Subcutaneous adipose tissue (tissue), 4 donors: ENCODE results near the gene ZC2HC1C. TPM values are rescaled to one million over a fixed set of nuclear protein-coding genes. Genes with fewer than 3 reads are reported as not detected.

Experiments used
- CTCF ChIP-seq: fragments of 450-650 bp; IDR thresholded peaks from one replicate; pipeline ENCODE4 v1.5.1; 2016; ENCODE audit warnings: low read depth, mild to moderate bottlenecking, control low read depth, antibody characterized with exemption, moderate library complexity
- small RNA-seq: library from RNA; depleted of rRNA; stranded (forward); fragments of <200 nt; gene quantifications from one replicate; pipeline ENCODE3, GENCODE V24; 2016
- total RNA-seq, 4 donors: library from RNA; depleted of rRNA; stranded (reverse); fragments of >200 nt; gene quantifications; one replicate each; pipeline ENCODE4 v1.1.0, GENCODE V29; 2016

ZC2HC1C gene
- total RNA-seq, 4 donors from 2014 or later, result 0.51 to 4.2 (median 1.6) TPM

- no peak for TF ChIP-seq CTCF
Observed at GRCh38 chr14:75125617-75126016, 56.2 kb downstream of the ZC2HC1C start.

GRCh38 chr14:75126121-75126544 is 56.7 kb downstream of the ZC2HC1C start:
- no peak for TF ChIP-seq CTCF

- no peak for TF ChIP-seq CTCF
Observed at GRCh38 chr14:75126679-75127473, 57.4 kb downstream of the ZC2HC1C start, which contains the start of gene NEK9. TSS of gene NEK9 (minus strand) at chr14:75127048. CDS start at chr14:75126921, 127 bp downstream.

GRCh38 chr14:75127903-75128595 is 58.6 kb downstream of the ZC2HC1C start:
- no peak for TF ChIP-seq CTCF

- no peak for TF ChIP-seq CTCF
Observed at GRCh38 chr14:75128596-75128990, 59.2 kb downstream of the ZC2HC1C start.

Small RNAs within 50 kb of the gene (small RNA-seq; reads per million reads assigned to genes)
- gene HIF1AP1, result not detected
- not detected for gene RNU6-689P

Other genes with a start within 250 kb of the ZC2HC1C start
- gene PROX2, start 193.5 kb upstream of the ZC2HC1C start, total RNA-seq, result not detected
- 100 to 1,000 TPM in 2 of 4 donors, 10 to 100 TPM in 2; 91.8 to 152 (median 109) TPM for gene DLST, start 187.7 kb upstream of the ZC2HC1C start, total RNA-seq
- 10 to 100 TPM in 1 of 4 donors, 1 to 10 TPM in 3; 1.1 to 13.6 (median 3.7) TPM for gene RPS6KL1, start 146.4 kb upstream of the ZC2HC1C start, total RNA-seq
- 1 to 10 TPM in 3 of 4 donors, under 1 TPM in 1; 0.68 to 3.5 (median 2.4) TPM for gene PGF, start 114.0 kb upstream of the ZC2HC1C start, total RNA-seq
- 10 to 100 TPM; 19.0 to 33.0 (median 26.3) TPM for gene EIF2B2, start 66.7 kb upstream of the ZC2HC1C start, total RNA-seq
- 10 to 100 TPM; 27.4 to 41.9 (median 31.1) TPM for gene MLH3, start 18.2 kb upstream of the ZC2HC1C start, total RNA-seq
- 10 to 100 TPM in 3 of 4 donors, 1 to 10 TPM in 1; 8.1 to 14.1 (median 11.5) TPM for gene ACYP1, start 5.6 kb upstream of the ZC2HC1C start, total RNA-seq
- 10 to 100 TPM; 47.1 to 66.1 (median 59.4) TPM for gene NEK9, start 57.4 kb downstream of the ZC2HC1C start, total RNA-seq
- 100 to 1,000 TPM; 226 to 421 (median 365) TPM for gene TMED10, start 107.0 kb downstream of the ZC2HC1C start, total RNA-seq
- gene FOS, start 209.2 kb downstream of the ZC2HC1C start, total RNA-seq, result 100 to 1,000 TPM in 3 of 4 donors, 10 to 100 TPM in 1; 77.0 to 526 (median 215) TPM